ENCODE results near the gene DAB2IP.
"Not testable (repeated sequence)": the region's sequence is repeated elsewhere in the genome, so short reads cannot be mapped to it uniquely, and the experiment has no call there.

The DAB2IP gene

DNA sequence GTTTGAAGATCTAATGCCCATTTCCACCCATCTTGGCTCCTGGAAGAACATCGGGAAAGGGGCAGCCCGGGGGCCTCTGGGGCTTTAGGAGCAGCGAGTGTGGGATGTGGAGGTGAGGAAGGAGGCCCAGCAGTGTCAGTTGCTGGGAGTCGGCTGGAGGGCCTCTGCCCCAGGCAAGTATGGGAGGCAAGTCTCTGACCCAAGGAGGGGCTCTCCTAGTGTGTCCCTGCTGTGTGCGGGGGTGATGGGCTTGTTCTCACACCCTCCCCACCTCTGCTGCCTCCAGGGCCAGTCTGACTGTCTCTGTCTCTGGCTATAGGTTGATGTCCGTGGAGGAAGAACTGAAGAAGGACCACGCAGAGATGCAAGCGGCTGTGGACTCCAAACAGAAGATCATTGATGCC lies 129.7 kb downstream of the DAB2IP start:
- DNase-seq: no peak

DNA sequence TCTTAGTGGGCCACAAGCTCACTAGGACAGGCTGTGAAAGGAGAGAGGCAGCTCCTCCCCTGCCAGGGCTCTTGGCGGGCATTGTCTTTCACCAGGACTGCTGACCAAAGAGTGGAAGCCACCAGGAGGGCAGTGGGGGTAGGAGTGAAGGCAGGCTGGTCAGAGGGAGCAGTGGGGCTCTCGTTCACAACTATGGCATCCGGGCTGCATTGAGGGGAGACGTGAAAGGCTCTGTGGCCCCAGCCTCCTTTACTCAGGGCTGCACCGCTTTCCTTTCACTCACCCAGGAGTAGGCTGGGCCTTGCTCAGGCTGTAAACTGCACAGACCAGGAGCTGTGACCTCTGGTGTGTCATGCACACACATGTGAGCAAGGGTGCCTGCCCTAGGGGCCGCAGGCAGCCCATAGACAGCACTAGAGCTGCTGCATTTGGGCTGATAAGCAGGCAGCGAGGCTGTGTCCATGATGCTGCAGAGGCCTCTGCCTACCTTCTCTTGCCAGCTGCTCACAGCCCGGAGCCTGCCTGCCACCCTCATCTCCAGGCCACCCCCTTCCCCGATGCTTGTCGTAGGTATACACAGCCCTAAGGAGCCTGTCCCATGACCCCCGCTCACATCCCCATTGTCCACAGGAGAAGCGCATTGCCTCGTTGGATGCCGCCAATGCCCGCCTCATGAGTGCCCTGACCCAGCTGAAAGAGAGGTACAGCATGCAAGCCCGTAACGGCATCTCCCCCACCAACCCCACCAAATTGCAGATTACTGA lies 130.4 kb downstream of the DAB2IP start:
- no peak for DNase-seq

DNA sequence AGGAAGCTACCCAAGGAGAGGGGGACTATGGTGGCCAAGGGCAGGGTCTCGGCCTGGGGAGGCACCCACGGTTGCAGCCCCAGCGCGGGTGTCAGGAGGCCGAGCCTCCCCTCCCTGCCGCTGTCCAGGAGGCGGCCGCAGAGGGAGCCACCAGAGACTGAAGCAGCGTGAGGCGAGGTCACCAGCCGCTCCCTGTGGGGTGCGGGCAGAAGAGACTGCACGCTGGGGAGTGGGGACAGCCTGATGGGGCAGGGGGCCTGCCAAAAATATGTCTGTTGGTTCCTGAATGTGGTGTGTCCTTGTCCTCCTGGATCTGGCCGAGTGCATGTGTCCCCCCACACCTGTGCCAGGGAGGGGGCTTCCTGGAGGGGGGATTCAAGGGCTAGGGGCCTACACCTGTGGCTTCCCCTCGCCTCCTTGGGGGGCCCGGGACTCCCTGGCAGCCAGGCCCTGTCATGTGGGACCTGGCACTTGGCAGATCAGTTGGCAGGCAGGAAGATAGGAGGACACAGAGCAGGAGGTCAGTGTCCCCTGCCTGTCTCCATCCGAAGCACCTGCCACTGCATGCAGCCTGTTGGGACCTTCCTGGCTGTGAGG lies 131.2 kb downstream of the DAB2IP start:
- DNase-seq: no peak

DNA sequence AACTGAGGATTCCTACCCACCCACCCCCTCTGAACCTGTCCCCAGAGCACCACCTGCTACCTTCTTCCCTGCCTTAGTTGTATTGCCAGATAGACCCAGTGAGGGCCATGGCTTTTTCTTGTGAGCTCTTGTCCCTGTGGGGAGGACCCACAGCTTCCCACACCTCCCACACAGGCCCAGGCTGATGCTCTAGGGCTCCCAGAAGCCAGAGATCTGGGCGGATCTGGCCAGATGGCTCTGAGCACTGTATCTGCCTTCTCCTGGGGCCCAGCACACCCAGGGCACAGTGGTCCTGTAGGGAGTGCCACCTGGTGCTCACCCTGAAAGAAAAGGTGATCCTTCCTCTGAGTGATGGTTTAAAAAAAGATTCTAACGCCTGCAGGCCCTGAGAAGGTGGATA lies 131.7 kb downstream of the DAB2IP start:
- no peak for DNase-seq

DNA sequence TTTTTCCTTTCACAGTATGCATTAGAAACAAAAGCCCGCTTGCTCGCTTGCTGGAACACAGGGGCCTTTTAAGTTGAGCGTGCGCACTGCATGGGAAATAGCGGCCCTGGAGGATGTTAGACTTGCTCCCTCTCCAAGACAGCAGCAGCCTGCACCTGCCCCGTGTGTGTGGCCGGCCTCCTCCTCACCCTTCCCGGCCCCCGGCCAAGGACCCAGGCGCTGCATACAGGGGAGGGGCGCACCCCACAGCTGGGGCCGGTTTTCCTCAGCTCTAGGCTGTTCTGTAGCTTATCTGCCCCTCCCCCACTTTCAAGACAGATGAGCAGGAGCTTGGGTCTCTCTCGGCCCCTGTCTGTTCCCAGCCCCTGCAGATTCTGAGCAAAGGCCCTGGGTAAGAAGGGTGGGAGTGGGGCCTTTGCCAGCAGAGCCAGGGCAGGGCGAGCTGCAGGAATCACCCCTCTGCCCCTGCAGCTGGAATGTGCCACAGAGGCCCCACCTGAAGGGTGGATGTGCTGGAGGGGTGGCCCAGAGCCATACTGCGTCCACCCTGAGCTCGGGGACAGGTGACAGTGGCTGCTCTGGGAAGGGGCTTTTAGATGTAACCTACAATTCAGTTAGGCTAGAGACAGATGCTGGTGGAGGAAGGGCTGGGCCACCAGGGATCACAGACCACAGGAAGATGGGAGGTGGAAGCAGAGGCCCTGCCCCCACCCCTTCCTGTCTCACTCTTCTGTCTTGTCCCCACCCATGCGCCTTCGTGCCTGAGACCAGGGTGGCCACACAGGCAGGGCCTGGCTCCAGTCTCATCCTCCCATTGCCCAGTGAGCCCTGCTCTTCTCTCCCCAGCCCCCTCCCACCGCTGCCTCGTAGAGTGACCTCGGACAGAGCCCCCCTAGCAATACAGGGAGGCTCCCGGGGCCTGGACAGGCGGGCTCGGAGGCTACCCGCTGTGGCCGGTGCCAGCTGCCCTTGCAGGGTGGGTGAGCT lies 132.4 kb downstream of the DAB2IP start:
- no peak for DNase-seq

DNA sequence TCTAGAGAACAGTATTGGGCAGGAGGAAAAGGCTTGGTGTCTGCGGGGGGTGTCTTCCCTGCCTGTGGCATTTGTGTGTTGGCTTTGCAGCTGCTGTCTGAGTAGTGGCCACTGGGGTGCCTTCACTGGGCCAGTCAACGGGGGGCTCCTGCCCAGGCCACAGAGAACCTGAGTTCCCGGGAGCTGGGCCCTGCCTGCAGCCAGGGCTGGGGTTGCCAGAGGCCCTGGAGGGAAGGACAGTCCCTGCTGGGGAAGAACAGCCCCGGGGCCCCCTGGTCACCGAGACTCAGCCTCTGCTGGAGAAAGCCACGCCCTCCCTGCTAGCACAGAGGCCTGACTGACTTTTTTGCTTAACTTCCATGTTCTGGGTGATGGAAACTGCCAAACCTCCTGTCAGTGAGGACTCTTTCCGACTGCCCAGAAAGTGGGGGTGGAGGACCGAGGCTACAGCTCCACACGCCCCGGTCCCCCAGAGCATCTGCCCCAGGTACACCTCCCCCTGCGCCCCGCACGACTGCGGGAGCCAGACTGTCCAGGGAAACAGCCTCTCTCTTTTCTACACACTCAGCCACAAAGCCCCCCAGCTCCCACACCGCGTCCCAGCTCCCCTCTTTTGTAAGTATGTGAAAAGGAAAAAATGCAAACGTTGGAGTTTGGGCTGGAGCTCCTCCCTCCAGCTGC lies 133.4 kb downstream of the DAB2IP start:
- DNase-seq: no peak

DNA sequence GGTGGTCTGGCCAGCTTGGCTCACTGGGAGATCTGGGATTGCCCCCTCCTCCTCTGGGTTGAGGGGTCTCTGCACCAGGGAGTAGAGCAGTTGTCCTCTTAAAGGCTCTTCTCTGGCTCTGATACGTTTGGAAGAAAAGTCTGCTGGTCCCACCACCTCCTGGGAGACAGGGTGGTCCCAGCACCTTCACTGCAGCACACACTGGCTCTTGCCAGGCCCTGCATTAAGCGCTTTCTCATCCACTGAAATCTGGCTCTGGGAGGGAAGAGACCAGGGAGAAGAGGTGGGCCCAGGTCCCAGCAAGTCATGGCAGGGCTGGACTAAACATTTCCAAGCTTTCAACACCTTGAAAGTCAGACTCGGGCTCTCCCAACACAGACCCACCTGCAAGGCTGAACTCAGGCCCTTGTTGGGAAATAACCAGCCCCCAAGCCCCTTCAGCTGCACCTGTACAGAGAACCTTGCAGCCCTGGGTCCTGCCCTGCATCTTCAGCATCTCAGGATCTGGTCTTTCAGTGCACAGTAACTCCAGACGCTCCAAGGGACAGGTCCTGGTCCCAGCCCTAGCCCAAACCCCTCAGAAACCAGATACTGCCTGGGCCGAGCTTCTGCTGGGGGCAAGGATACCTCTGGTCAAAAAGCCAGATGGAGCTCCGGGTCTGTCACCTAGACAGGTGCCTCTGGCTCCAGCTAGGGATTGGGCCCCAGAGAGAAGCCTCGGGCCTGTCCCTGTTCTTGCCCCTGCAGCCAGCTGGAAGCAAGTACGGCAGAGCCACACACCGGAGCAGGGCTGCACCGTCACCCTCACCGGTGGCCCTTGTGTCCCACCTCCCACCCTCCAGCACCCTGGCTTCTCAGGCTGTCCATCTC lies 134.5 kb downstream of the DAB2IP start:
- DNase-seq: no peak

DNA sequence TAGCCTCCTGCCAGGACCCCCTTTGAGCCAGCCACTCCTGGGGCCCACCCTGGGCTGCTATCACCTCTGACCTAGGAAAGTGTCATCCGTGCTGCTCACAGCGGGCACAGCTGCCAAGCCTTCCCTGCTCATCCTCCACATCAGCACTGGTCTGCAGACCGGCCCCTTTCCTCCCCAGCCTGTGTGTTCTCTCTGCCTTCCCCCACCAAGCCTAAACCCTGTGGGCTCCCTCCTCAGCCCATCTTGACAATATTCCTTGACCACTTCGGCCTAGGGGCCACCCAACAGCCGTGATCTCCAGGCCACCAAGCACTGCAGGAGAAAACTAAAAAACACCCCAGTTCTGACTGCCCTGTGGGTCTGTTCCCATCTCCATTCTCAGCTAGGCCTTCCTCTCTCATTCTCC lies 135.1 kb downstream of the DAB2IP start:
- DNase-seq: no peak

DNA sequence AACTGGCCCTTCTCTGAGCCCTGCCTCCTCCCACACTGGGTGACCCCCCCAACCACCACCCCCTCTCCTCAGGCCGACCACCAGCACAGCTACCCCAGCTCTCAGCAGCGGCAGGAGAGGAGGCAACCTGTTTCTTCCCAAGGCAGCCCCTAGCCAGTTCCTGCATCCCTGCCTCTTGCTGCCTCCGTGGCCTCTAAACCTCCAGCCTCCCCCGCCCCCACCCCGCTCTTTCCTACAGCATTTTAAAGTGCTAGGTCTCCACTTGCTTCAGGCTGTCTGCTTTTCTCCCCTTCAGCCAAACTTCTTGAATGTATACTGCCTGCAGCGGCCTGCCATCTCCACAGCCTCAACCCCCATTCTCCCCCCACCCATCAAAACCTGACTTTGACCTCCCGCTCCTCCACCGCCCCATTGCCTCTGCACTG lies 135.6 kb downstream of the DAB2IP start:
- DNase-seq: no peak

DNA sequence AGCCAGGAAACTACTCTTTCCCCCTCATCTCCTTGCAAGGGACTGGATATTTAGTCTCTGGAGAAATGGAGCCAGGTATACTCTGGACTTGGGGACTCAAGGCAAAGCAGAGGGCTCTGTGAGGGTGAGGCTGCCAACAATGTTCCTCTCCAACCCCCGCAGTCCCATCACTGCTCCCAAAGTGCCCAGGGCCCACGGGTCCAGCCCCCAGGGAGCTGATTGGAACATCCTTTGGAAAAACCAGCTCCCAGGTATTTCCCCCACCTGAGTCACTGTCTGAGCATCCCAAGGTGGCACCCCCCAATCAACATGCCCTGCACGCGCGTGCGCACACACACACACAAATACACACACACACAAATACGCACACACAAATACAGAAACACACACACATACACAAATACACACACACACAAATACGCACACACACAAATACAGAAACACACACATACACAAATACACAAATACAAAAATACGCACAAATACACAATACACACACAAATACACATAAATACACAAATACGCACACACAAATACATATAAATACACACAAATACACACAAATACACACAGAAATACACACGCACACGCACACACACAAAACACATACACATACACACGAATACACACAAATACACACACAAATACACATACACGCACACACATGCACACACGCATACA lies 137.4 kb downstream of the DAB2IP start:
- no peak for DNase-seq

DNA sequence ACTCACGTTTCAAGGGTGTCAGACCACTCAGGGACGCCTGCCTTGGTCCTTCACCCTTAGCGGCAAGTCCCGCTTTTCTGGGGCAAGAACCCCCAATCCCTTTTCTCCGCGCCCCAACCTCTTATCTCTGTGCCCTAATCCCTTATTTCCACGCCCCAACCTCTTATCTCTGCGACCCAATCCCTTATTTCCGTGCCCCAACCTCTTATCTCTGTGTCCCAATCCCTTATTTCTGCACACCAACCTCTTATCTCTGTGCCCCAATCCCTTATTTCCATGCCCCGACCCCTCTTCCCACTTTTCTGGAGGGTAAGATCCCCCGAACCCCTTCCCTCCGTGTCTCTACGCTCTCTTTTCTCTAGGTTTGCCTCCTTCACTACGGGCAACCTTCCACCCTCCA lies 139.4 kb downstream of the DAB2IP start:
- no peak for DNase-seq

DNA sequence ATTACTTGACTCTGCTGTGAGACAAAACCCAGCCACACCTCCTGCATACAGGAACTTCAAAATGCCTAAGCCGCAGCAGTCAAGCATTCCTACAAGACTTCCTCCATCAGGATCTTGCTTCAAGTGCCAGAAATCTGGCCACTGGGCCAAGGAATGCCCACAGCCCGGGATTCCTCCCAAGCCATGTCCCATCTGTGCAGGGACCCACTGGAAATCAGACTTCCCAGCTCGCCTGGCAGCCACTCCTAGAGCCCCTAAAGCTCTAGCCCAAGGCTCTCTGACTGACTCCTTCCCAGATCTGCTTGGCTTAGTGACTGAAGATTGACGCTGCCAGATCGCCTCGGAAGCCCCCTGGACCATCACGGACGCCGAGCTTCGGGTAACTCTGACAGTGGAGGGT lies 141.0 kb downstream of the DAB2IP start:
- DNase-seq: not testable (repeated sequence)

DNA sequence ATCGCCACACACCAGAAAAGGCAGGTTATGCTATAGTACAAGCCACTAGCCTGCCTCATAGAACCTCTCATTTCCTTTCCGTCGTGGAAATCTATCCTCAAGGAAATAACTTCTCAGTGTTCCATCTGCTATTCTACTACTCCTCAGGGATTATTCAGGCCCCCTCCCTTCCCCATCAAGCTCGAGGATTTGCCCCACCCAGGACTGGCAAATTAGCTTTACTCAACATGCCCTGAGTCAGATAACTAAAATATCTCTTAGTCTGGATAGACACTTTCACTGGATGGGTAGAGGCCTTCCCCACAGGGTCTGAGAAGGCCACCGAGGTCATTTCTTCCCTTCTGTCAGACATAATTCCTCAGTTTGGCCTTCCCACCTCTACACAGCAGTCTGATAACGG lies 142.9 kb downstream of the DAB2IP start:
- DNase-seq: not testable (repeated sequence)

DNA sequence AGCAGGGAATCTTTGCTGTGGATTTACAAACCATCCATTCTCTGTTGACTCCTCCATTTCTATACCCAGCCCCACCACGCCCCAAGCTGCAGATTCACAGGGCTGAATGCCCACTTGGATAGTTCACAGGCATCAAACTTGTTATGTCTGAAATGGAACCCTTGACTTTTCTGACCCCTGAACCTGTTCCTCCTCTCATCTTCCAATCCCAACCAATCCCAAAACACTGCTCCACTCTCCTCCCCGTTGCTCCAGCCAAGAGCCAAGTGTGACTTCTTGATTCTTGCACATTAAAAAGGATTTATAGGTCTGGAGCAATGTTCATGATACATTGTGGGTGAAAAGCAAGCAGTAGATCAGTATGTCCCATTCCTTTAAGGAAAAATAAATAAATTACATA lies 145.6 kb downstream of the DAB2IP start:
- no peak for DNase-seq

DNA sequence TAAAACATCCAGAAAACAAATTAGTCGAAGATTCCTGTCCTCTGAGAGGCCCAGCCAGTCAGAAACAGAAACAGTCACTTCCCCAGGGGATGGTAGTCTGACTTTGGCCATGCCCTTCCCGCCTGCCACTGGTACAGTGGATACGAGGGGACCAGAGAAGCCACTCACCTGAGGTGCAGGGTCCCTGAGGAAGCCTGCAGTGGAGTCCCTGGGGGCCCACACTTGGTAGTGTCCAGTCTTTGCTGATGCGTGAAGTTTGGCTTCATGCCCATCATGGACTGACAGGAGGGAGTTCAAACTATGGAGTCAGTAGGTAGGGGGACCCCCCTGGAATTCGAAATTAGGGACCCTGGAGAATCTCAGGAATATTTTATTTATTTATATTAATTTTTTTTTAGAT lies 147.5 kb downstream of the DAB2IP start:
- no peak for DNase-seq

DNA sequence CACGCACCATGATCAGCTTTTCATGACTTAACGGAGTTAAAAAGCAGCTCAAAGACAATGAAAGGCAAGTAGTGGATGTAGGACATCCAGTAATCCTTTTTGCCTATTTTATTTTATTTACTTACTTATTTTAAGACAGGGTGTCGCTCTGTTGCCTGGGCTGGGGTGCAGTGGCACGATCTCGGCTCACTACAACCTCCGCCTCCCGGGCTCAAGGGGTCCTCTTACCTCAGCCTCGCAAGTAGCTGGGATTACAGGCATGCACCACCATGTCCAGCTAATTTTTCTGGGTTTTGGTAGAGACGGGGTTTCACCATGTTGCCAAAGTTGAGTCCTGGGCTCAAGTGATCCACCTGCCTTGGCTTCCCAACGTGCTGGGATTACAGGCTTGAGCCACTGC lies 148.9 kb downstream of the DAB2IP start:
- DNase-seq: no peak

DNA sequence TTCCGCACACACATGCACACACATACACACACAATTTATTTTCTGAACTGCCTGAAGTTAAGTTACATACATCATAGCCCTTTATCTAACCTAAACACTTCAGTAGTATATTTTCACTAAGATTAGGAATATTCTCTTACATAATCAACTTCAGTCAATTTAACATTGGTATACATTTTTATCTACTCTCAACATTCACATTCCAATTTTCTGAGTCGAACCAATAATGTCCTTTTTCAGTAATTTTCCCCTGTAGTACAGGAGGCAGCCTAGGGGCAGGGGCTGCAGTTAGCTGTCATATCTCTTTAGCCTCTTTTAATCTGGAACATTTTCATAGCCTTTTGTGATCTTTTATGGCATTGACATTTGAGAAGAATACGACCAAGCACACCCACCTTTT lies 150.1 kb downstream of the DAB2IP start:
- no peak for DNase-seq

DNA sequence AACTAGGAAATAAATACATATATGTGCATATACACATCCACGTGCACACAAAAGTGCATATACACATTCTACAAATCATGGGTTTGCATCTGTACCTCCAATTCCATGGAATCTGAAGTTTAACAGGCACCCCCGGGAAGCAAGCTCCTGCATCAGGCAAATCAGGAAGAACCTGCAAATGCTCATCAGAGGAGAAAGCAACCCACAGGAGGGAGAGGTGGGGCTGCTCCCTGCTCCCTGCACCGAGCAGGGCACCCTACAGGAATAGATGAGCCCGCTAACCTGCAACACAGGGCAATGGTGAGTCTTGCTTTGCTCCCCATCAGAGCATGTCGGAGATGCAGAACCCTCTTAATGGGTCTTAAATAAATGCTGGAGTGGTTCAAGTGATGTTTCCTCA lies 151.3 kb downstream of the DAB2IP start:
- no peak for DNase-seq

DNA sequence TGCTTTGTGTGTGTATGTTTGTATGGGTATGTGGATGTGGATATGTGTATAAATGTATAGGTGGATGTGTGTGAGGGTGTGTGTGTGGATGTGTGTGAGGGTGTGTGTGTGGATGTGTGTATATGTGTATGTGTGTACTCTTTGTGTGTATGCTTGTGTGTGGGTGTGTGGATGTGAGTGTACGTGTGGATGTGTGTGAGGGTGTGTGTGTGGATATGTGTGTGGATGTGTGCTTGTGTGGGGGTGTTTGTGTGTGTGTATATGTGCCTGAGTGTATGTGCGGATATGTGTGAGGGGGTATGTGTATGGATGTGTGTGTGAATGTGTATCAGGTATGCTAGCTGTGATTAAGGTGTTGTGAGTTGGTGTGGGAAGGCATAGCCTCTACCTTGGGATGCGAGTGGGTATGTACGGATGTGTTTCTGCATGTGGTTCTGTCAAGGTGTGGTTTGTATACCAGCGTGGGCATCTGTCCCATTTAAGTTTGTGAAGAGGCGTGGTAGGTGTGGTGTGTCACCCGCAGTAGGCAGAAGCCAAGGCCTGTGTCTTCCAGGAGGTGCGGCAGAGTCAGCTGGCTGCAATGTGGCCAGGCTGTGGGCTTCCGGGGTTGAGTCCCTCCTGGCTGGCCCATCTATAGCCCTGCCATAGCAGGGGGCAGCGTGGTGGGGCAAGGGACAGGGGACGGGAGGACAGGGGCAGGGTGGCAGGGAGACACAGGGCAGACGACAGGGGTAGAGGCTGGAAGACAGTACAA lies 155.8 kb downstream of the DAB2IP start:
- no peak for DNase-seq

DNA sequence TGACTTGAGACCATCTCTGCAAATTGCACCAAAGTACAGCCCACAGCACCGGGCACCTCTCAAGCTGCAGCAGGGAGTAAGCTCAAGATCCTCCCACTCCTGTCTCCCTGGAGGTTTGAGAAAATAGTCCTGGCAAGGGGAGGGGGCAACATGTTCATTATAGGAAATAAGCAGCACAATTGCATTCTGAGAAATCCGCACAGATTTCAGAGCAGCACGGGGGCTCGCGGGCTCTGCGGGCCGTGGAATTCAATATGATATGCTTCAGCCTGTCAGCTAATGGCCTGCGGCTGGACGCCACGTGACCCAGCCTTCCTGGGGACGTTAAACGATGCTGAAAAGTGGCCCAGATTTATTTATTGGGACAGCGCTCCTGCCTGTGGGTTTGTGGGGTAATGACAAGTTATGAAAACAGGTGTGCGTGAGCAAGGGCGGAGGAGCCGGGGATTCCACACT lies 156.4 kb downstream of the DAB2IP start:
- DNase-seq: no peak

DNA sequence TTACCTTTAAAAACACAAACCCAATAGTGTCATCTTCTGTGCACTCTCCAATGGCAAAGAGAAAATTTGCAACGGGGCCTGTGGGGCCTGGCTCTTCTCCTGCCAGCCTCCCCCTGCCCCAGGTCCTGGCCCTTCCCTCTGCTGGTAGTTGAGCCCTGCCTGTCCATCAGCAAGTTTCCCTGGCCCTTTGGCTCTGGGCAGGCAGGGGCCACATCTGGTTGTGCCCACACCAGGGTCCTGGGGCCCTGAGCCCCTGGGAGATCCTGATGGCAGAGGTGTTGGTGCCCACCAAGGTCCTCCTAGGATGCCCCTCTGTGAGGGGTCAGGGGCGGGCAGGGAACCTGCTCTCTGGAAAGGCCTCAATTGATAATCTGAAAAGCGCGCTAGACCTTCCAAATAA lies 157.3 kb downstream of the DAB2IP start:
- DNase-seq: no peak
